Stimulated activated CD4-positive, alpha-beta T cell treated with anti-CD3 and anti-CD28 coated beads, Interleukin-15, amount 100 ng/mL, for 24 hours (primary cell): ENCODE results near the gene CEPT1.
A peak's percentile ranks its signal among the peaks of the same experiment; 100 is the strongest.
"Not testable (repeated sequence)": the region's sequence is repeated elsewhere in the genome, so short reads cannot be mapped to it uniquely, and the experiment has no call there.

Experiments used
- DNase-seq: peaks from one replicate; pipeline ENCODE4 v3.0.0-alpha.2; 2020

The CEPT1 gene

GRCh38 chr1:111139956-111140679, at the start of gene CEPT1, which contains the start of gene DRAM2:
TSS of gene CEPT1 (plus strand) at chr1:111140223. CDS start at chr1:111147715, 7,492 bp downstream.
TSS of gene DRAM2 (minus strand) at chr1:111140093. CDS start at chr1:111131554, 8,539 bp downstream.
- peak; percentile 97 for DNase-seq

GRCh38 chr1:111095421-111095820, 44.6 kb upstream of the CEPT1 start:
- DNase-seq, result not testable (repeated sequence)

GRCh38 chr1:111097356-111098099, 42.5 kb upstream of the CEPT1 start:
- no peak for DNase-seq

- DNase-seq, result no peak
Measured at GRCh38 chr1:111099289-111099688, 40.7 kb upstream of the CEPT1 start.

- DNase-seq, result no peak
Measured at GRCh38 chr1:111101854-111102642, 38.0 kb upstream of the CEPT1 start.

- no peak for DNase-seq
Measured at GRCh38 chr1:111104981-111105380, 35.0 kb upstream of the CEPT1 start.

- no peak for DNase-seq
Measured at GRCh38 chr1:111110197-111110899, 29.7 kb upstream of the CEPT1 start.

- no peak for DNase-seq
Measured at GRCh38 chr1:111116496-111116895, 23.5 kb upstream of the CEPT1 start.

- no peak for DNase-seq
Measured at GRCh38 chr1:111126354-111126753, 13.7 kb upstream of the CEPT1 start.

- no peak for DNase-seq
Measured at GRCh38 chr1:111127923-111128643, 11.9 kb upstream of the CEPT1 start.

GRCh38 chr1:111129376-111129775, 10.6 kb upstream of the CEPT1 start:
- no peak for DNase-seq

- DNase-seq, result no peak
Measured at GRCh38 chr1:111131693-111132092, 8.3 kb upstream of the CEPT1 start.

- no peak for DNase-seq
Measured at GRCh38 chr1:111133866-111134265, 6.2 kb upstream of the CEPT1 start.

GRCh38 chr1:111139324-111139955, 583 bp upstream of the CEPT1 start:
- peak; percentile 63 for DNase-seq

- no peak for DNase-seq
Measured at GRCh38 chr1:111140680-111140967, 601 bp downstream of the CEPT1 start.

GRCh38 chr1:111141245-111142220, 1.5 kb downstream of the CEPT1 start:
- no peak for DNase-seq

GRCh38 chr1:111142356-111142975, 2.4 kb downstream of the CEPT1 start:
- no peak for DNase-seq

- no peak for DNase-seq
Measured at GRCh38 chr1:111145542-111145941, 5.5 kb downstream of the CEPT1 start.

GRCh38 chr1:111145963-111146768, 6.1 kb downstream of the CEPT1 start:
- no peak for DNase-seq
